ENCODE results near the gene LRRN2.

The LRRN2 gene

GRCh38 chr1:204712708-204713430 is 27.3 kb upstream of the LRRN2 start:
- DNase-seq (ENCODE audit: low spot score), result no peak

GRCh38 chr1:204711947-204712701 is 26.6 kb upstream of the LRRN2 start:
- DNase-seq (ENCODE audit: low spot score), result no peak

- DNase-seq (ENCODE audit: low spot score), result no peak
Measured at GRCh38 chr1:204711103-204711946, 25.8 kb upstream of the LRRN2 start.

GRCh38 chr1:204709960-204710912 is 24.7 kb upstream of the LRRN2 start:
- DNase-seq (ENCODE audit: low spot score), result no peak

GRCh38 chr1:204709021-204709420 is 23.5 kb upstream of the LRRN2 start:
- DNase-seq (ENCODE audit: low spot score), result no peak

DNA sequence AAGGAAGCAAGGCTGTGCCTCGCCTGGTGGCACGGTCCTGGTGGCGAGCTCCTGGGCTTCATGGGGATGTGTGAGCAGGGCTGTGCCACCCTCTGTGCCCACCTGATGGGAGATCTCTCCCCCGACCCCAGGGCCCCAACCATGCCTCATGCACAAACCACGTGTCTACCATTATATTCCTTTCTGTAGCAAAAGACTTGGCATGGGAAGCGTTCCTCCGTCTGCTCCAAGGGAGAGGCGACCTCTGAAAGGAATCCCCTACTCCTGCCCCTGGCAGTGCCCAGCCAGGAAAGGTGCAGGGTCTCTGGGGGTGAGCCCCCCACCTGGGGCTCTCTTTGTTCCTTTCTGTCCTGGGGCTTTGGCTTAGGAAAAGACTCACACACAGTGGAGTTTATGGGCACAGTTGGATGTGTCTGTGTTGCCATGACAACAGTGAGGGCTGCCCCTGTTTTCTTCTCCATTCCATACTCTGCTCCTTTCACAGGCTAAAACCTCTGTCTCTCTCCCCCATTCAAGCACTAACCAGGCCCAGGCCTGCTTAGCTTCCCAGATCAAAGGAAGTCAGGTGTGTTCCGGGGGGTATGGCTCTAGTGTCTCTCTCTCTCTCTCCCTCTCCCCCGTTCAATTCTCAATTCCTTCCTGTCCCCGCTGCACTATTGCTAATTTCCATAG is 21.4 kb upstream of the LRRN2 start:
- DNase-seq (ENCODE audit: low spot score), result no peak

- no peak for DNase-seq (ENCODE audit: low spot score)
Measured at GRCh38 chr1:204705888-204706837, 20.6 kb upstream of the LRRN2 start.

GRCh38 chr1:204705493-204705811 is 19.9 kb upstream of the LRRN2 start:
- DNase-seq (ENCODE audit: low spot score), result no peak

DNA sequence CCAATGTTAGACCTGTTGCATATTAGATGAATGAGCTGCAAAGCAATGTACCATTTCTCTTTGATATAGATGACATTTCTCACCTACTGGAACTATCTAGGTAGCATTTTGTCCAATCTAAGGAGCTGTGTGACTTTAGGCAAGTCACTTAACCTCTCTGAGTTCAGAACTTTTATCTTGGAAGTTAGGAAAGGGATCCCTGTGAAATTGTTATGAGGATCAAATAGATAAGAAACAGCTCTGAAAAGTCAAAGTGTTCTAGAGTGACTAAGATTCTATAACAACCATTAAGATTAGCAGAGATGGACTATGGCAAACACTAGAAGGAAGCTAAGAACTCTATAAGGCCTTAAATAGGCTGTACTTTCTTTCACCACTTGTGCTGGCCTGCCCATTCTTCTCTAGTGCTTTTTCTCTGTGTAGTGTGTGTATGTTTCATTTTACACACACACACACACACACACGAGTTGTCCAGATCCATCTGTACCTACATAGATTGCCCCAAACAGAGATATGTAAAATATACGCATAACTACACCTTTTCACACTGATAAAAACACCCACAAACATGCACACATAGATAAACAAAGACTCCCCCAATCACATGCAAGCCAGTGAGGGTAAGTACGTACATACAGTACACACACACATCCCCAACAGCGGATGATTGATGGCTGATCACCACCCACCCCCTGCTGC is 19.4 kb upstream of the LRRN2 start:
- no peak for DNase-seq (ENCODE audit: low spot score)

DNA sequence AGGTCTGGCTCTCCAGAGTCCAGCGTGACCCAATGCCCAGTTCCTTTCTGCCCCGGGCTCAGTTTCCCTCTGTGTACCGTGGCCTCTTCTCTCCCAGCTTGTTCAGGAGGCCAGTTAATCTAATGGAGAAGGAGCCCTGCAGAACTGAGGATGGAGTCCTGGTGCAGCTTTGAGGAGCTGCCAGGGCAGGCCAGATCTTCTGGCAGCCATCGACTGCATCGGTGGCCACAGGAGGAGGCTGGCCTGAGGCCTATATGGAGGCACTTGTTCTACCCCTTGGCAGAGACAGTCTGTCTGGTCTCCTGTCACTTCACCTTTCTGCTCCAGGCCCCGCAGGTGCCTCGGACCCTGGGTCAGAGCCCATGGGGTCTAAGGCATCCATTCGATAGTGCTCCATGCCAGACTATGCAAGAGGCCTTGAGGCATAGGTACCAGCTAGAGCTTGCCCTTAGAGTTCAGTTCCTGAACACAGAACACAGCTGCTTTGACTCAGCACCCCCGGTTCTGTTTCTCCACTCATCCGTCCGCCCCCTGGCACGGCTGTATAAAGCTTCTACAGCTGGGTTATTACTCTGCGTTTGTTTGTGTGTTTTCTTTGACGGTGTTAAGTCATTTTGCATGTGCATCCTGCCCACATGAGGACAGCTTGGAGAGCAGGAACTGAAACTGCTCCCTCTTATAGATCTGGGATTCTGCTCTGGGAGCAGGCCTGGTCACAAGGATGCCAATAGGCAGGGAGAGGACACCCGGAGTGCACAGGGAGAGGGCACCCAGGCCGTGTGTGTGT is 18.5 kb upstream of the LRRN2 start:
- DNase-seq (ENCODE audit: low spot score), result no peak

DNA sequence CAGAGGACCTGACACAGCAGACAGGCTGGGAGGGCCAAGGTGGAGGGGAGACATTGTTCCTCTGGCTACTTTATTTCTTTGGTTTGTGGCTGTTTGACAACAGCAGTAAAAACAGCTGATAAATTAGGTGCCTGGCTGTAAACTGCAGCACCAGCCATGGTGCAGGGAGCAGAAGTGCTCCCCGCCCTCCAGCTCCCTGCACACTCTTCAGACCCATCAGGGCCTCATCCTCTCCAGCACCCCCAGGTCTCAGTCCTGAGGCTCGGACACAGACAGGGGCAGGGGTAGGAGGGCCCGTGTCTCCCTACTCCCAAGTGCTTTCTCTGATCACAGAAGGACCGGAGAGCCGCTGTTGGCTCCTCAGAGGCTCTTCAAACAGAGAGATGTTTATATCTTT is 17.7 kb upstream of the LRRN2 start:
- DNase-seq (ENCODE audit: low spot score), result no peak

DNA sequence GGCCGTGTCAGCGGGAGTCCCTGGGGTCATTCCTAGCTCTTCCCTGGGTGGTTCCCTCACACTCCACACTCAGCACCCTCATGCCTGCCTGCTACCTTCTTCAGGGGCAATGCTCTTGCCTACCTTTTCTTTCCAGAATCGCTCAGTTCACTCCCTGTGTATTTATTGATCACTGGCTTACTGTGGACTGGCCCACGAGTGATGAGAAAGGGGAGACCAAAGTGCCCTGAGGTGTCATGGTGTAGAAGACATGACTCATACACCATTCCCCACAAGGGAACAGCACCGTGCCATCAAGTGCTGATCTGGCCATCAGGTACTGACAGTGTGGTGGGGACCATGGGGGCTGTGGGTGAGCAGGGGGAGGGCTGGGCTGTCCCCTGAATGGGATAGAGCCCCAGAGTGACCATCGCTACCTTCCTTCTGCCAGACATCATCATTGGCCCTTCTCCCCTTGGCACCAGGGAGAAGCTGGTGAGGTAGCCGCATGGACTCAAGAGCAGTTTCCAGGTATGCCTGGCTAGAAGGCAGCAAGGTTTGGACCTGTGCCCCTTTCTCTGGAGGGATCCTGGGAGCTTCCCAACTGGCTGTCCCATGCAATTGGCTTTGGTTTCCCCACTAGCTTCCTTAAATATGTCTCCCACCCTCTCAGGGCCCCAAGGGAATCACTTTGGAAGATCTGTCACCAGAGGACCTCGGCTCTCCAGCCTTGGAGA is 17.2 kb upstream of the LRRN2 start:
- DNase-seq (ENCODE audit: low spot score), result no peak

DNA sequence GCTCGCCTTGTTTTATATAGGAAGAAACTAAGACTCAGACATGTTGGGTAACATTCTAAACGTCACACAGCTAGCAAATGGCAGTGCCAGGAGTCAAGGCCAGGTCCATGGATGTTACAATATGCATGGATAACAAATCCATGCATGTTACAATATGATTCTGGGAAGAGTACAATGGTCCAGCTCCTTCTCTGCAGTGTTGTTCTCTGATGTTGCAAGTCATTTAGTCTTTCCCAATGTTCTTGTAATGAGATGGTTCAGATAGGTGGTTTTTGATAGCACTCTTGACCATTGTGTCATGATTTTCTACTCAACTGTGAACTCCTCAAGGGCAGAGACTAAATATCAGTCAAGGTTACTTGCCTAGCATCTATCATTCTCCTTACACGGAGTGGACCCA is 15.7 kb upstream of the LRRN2 start:
- DNase-seq (ENCODE audit: low spot score), result no peak

GRCh38 chr1:204697893-204698292 is 12.4 kb upstream of the LRRN2 start:
- DNase-seq (ENCODE audit: low spot score), result no peak

DNA sequence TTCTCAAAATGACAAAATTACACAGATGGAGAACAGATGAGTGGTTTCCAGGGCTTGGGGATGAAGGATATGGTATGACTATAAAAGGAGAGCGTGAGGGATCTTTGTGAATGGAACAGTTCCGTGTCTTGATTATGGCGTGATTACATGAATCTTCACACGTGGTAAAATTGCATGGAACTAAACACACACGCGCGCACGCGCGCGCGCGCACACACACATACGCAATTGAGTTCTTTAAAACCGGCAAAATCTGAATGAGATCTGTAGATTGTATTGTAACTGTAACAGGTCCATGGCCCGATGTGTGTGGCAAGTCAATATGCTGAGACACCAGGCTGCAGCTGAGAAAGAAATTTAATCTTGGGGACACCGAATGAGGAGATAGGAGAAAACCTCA is 11.1 kb upstream of the LRRN2 start:
- no peak for DNase-seq (ENCODE audit: low spot score)

DNA sequence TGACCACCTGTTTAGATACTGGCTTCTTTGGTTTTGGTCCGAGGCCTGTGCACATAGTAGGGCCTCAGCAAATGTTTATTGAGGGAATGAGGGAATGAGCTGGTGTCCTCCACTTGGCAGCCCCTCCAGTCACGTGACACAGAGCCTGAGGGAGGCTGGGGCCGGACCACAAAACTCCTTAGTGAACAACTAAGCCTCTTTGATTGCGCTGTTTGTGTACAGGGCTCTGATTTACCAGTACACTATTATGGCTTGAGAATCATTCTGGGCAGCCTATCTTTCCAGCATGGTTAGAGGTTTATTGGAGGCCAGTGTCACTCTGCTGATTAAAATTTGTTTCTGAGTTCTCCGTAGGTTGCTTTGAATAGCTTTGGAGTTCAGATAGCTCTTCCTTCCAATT is 10.2 kb upstream of the LRRN2 start:
- DNase-seq (ENCODE audit: low spot score), result no peak

GRCh38 chr1:204694145-204694544 is 8.6 kb upstream of the LRRN2 start:
- DNase-seq (ENCODE audit: low spot score), result no peak

GRCh38 chr1:204692841-204693356 is 7.4 kb upstream of the LRRN2 start:
- no peak for DNase-seq (ENCODE audit: low spot score)

Data from hepatic stellate cell (primary cell).